Spleen (tissue), 11 donors: ENCODE data around the gene NAGPA. TPM values are rescaled to one million over a fixed set of nuclear protein-coding genes. Genes with fewer than 3 reads are reported as not detected.
"Not testable (repeated sequence)": the region's sequence is repeated elsewhere in the genome, so short reads cannot be mapped to it uniquely, and the experiment has no call there.

Source experiments
- DNase-seq: peaks from one replicate; pipeline ENCODE4 v3.0.0-alpha.2; 2020
- H3K27ac ChIP-seq, 8 donors: fragments of 200-600 bp; sonication (generic) in 7 of 8; 1 replicate in 4 of 8; 2 replicates in 4 of 8; pipeline versions ENCODE4 v1.5.0 to v1.8.0; 2016 to 2021; ENCODE audit warnings: inconsistent platforms in 4 of 8, mild to moderate bottlenecking in 4 of 8, moderate library complexity in 1 of 8
- H3K27me3 ChIP-seq, 7 donors: fragments of 200-600 bp; sonication (generic) in 6 of 7; replicated peaks in 1 of 7; 1 replicate in 4 of 7; 2 replicates in 3 of 7; pipeline versions ENCODE4 v1.5.0 to v1.8.0; 2016 to 2021; ENCODE audit warnings: inconsistent platforms in 3 of 7, mild to moderate bottlenecking in 1 of 7
- H3K36me3 ChIP-seq, 6 donors: fragments of 200-600 bp; sonication (generic) in 5 of 6; 1 replicate in 4 of 6; 2 replicates in 2 of 6; pipeline versions ENCODE4 v1.5.0 to v1.8.0; 2016 to 2021; ENCODE audit warnings: inconsistent platforms in 2 of 6
- H3K4me1 ChIP-seq, 6 donors: fragments of 200-600 bp; sonication (generic) in 5 of 6; 1 replicate in 3 of 6; 2 replicates in 3 of 6; pipeline versions ENCODE4 v1.5.0 to v1.8.0; 2016 to 2021; ENCODE audit warnings: inconsistent platforms in 3 of 6
- H3K4me3 ChIP-seq, 8 donors: fragments of 200-600 bp; sonication (generic) in 7 of 8; 1 replicate in 4 of 8; 2 replicates in 4 of 8; pipeline versions ENCODE4 v1.5.0 to v1.8.0; 2016 to 2021; ENCODE audit warnings: inconsistent platforms in 4 of 8, mild to moderate bottlenecking in 4 of 8, moderate library complexity in 2 of 8
- H3K9me3 ChIP-seq, 8 donors: fragments of 200-600 bp; sonication (generic) in 7 of 8; 1 replicate in 4 of 8; 2 replicates in 4 of 8; pipeline versions ENCODE4 v1.5.0 to v1.8.0; 2016 to 2021; ENCODE audit warnings: inconsistent platforms in 4 of 8
- CTCF ChIP-seq, 11 experiments: fragments of 200-600 bp in 7 of 11; fragments of 450-650 bp in 4 of 11; sonication (generic) in 4 of 11; IDR thresholded peaks in 8 of 11; conservative IDR thresholded peaks in 3 of 11; 1 replicate in 7 of 11; 2 replicates in 4 of 11; pipeline versions ENCODE4 v1.4.0 to v1.8.0; 2016 to 2021; ENCODE audit warnings: antibody characterized with exemption in 11 of 11, inconsistent platforms in 4 of 11, mild to moderate bottlenecking in 1 of 11
- POLR2A ChIP-seq, 3 donors: fragments of 450-650 bp; IDR thresholded peaks; one replicate each; pipeline ENCODE4 v1.5.1; 2017; ENCODE audit warnings: antibody characterized with exemption in 3 of 3, mild to moderate bottlenecking in 1 of 3
- POLR2AphosphoS5 ChIP-seq, 3 donors: sonication (generic); formaldehyde crosslinking; IDR thresholded peaks; one replicate each; pipeline ENCODE4 v1.5.1; 2017; ENCODE audit warnings: antibody characterized with exemption in 3 of 3
- WGBS, 5 donors: extraction: QIAGEN DNeasy Blood & Tissue Kit in 3 of 5; methylation state at CpG; one replicate each; pipeline versions ENCODE4 v1.1.5 to v1.1.7; 2013 to 2018; 5-methylcytosine and 5-hydroxymethylcytosine counted together
- intact Hi-C: fragments of 100-400 bp; cut with DNase I; formaldehyde crosslinking; loops from one replicate; pipeline ENCODE4 v1.15.0; 2023; ENCODE audit warnings: low total_unique reads
- polyA plus RNA-seq, 3 donors: library from polyadenylated mRNA; stranded (reverse); fragments of 200-250 nt; gene quantifications; one replicate each; pipeline ENCODE4 v1.2.1, GENCODE V29; 2013
- total RNA-seq, 7 donors: library from RNA; depleted of rRNA in 3 of 7; stranded (reverse); fragments of >200 nt in 3 of 7; fragmentation: NEBNext Ultra II Directional in 4 of 7; extraction: Animal tissue kit (Norgen Biotek cat#: 25700) in 4 of 7; gene quantifications; one replicate each; pipeline versions ENCODE4 v1.1.0 to v1.2.1, GENCODE V29; 2016 to 2021
- donor health status: healthy with polysubstance abuse.
- donor health status: DM: no; HTN: no; CAD: no; lungs with moderate emphysema.
- donor health status: DM: no; HTN: no; CAD: no.
- donor health status: Bipolar disorder and iron deficiency.
- donor health status: healthy.
- donor health status: DM: no; HTN: no; CAD: no.
- donor health status: DM: yes; HTN: yes; CAD: no.

NAGPA gene
- total and polyA plus RNA-seq, 10 donors: 11.8 to 41.8 (median 18.6) TPM

- DNase-seq: no peak
- H3K4me1 ChIP-seq: peaks cover 5 to 23% (median 12%) of the 10 kb centered on the region in 6 donors
- no peak overlapping the region for H3K27ac ChIP-seq
- H3K4me3 ChIP-seq: no peak overlapping the region
- H3K36me3 ChIP-seq: peaks cover 0 to 92% (median 58%) of the 10 kb centered on the region in 6 donors
- no peaks in the 10 kb centered on the region for H3K27me3 ChIP-seq
- WGBS, 5 donors: 96 to 97% (median 96%) methylated on average over 11 to 13 of the region's 13 CpGs
- intact Hi-C loops: no loop called here
- H3K9me3 ChIP-seq: no peaks in the 10 kb centered on the region
- TF ChIP-seq POLR2A (IDR thresholded peaks at IDR 0.05) (no peak), POLR2AphosphoS5 (IDR thresholded peaks at IDR 0.05) (no peak), CTCF (IDR thresholded peaks at IDR 0.05 in 8 of 11, conservative IDR thresholded peaks at IDR 0.05 in 3 of 11) (no peak)
Measured at GRCh38 chr16:5077304-5077703, 43.6 kb upstream of the NAGPA start.

GRCh38 chr16:5075637-5076036, 41.9 kb upstream of the NAGPA start:
- Histone ChIP-seq H3K4me1 (peaks cover 11 to 38% (median 19%) of the 10 kb centered on the region in 6 donors), H3K27me3 (no peaks in the 10 kb centered on the region), H3K27ac (no peak overlapping the region), H3K9me3 (no peaks in the 10 kb centered on the region), H3K4me3 (no peak overlapping the region), H3K36me3 (peaks cover 0 to 76% (median 54%) of the 10 kb centered on the region in 6 donors)
- peak; percentile 13 for DNase-seq
- WGBS, 5 donors: 84 to 95% (median 91%) methylated on average over 5 of the region's 5 CpGs
- intact Hi-C loops: no loop called here
- no peak for TF ChIP-seq CTCF (IDR thresholded peaks at IDR 0.05 in 8 of 11, conservative IDR thresholded peaks at IDR 0.05 in 3 of 11)
- TF ChIP-seq POLR2AphosphoS5 (IDR thresholded peaks at IDR 0.05): no peak
- TF ChIP-seq POLR2A (IDR thresholded peaks at IDR 0.05): no peak

GRCh38 chr16:5073771-5074170, 40.0 kb upstream of the NAGPA start:
- H3K9me3 ChIP-seq, intact Hi-C loops, H3K27me3 ChIP-seq, H3K4me3 ChIP-seq, H3K27ac ChIP-seq: not testable (repeated sequence)
- WGBS, 5 donors: 93 to 98% (median 97%) methylated on average over 14 to 15 of the region's 15 CpGs
- Histone ChIP-seq H3K36me3 (peaks cover 0 to 57% (median 39%) of the 10 kb centered on the region in 6 donors), H3K4me1 (peaks cover 11 to 38% (median 19%) of the 10 kb centered on the region in 6 donors)
- DNase-seq: peak; percentile 38

- H3K9me3 ChIP-seq: no peaks in the 10 kb centered on the region
- no peak overlapping the region for H3K4me3 ChIP-seq
- H3K36me3 ChIP-seq: peaks cover 0 to 52% (median 34%) of the 10 kb centered on the region in 6 donors
- no peak overlapping the region for H3K27ac ChIP-seq
- 87 to 96% (median 93%) methylated on average over 2 of the region's 2 CpGs for WGBS, 5 donors
- peaks cover 11 to 38% (median 19%) of the 10 kb centered on the region in 6 donors for H3K4me1 ChIP-seq
- no peak for TF ChIP-seq CTCF (IDR thresholded peaks at IDR 0.05 in 8 of 11, conservative IDR thresholded peaks at IDR 0.05 in 3 of 11)
- no peak for TF ChIP-seq POLR2AphosphoS5 (IDR thresholded peaks at IDR 0.05)
- no peak for TF ChIP-seq POLR2A (IDR thresholded peaks at IDR 0.05)
- intact Hi-C loops: no loop called here
- H3K27me3 ChIP-seq: no peaks in the 10 kb centered on the region
- DNase-seq: no peak
Measured at GRCh38 chr16:5073279-5073629, 39.5 kb upstream of the NAGPA start.
